Forelimb muscle (tissue), 1 donor: Measurements from ENCODE around the gene B3GAT1. TPM values are rescaled to one million over a fixed set of nuclear protein-coding genes. Genes with fewer than 3 reads are reported as not detected.

Experiments
- DNase-seq: peaks from one replicate; pipeline ENCODE4 v3.0.0-alpha.2; 2013; ENCODE audit warnings: low read depth
- polyA plus RNA-seq: library from polyadenylated mRNA; unstranded; fragments of 120-200 nt; gene quantifications from one replicate; pipeline ENCODE4 v1.2.1, GENCODE V29; 2013; ENCODE audit not compliant: insufficient read length

The B3GAT1 gene
- polyA plus RNA-seq, 1 donor = 0.52 TPM

DNA sequence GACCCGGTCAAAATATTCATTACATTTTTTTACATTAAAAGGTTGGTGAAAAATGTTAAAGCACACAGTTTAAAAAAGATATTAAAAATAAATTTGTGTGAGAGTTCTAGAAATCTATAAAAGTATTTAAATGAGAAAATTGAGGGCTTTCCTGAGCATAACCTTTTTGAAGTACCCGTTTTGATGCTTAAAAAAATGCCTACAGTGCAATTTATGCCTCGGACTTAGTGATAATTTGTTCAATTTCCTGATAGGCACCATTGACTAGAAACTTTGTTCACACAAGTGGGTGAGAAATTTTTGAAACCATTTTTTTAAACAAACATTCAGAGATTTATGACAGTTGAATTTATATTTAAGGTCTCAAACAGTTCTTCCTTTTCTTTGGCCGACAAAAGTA, 29.7 kb upstream of the B3GAT1 start:
- DNase-seq = no peak

DNA sequence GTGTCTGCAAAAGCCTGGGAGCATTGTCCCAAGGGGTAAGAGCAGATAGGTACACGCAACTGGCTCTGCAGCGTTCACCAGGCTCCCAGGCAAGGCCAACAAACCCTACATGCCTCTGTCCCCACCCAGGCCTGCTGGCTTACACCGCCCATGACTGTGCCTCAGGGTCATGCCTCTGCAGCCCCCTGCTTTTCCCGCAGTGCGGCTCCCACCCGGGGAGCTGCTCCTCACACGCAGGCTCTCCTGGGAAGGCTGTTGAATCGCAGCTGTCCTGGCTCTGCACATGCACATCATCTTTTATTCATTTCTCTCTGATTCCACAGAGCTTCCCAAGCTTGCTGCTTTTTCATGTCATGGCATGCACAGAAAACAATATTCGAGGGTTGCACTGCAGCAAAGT, 29.2 kb upstream of the B3GAT1 start:
- DNase-seq = no peak

GRCh38 chr11:134440851-134441250, 28.8 kb upstream of the B3GAT1 start:
- no peak for DNase-seq

DNA sequence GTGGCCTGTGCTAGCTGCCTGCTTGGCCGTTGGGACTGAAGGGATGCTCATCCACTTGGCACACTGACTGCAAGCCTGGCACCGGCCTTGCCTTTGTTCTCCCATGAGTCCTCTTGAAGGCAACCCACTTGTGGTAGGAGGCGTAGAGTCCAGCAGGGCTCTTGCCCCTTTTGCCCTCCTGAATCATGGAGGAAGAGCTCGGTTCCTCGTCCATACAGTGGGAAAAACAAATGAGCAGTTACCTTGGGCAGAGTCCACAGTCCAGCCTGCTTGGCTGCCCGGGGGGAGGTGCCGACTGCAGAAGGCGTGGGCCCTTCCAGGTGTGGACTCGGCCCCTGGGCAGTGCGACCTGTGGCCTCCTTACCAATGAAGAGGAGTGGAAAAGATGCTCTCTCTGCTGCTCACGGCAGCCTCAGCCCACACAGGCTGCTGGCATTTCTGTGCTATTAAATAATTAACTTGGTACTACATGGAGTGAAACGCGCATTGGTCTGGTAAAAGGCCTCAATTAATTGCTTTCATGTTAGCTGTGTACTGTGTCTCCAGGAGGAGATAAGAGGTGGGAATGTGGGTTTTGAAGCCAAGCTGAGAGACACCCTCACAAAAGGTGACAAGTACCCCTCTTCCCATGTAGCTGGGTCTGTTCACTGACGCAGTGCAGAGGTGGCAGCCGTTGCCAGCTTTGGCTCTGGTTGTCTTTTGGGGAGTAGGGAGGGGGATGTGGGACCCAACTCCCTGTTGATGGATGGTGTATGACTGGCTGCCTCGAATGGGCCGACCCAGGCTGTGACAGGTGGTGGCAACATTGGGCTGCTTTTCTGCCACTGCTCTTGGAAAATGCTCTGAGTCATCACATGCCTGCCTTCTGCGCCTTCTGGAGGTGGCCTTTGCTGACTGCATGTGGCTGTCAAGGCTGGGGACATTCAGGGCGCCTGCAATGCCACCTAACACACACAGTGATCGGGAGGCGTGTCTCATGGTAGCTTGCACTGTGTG, 26.8 kb upstream of the B3GAT1 start:
- no peak for DNase-seq

DNA sequence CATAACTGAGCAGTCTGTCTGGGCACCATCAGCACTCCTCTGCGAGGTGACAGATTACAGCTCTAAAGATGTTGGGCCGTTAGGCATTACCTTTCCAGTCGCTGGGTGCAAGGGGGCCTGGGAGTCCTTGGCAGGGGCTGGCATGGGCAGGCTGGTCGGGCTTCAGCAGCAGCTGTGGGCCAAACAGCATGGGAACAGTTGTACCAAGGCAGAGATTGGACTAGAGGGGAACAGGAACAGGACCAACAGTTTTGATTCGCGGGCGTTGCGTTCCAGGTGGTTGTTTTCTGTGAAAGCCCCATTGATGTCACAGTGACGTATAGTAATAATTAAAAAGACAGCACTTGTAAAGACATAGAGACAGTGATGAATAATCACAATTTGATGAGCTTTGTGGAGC, 25.8 kb upstream of the B3GAT1 start:
- no peak for DNase-seq

- no peak for DNase-seq
Measured at GRCh38 chr11:134436781-134437180, 24.7 kb upstream of the B3GAT1 start.

GRCh38 chr11:134433806-134434205, 21.8 kb upstream of the B3GAT1 start:
- no peak for DNase-seq

GRCh38 chr11:134433251-134433650, 21.2 kb upstream of the B3GAT1 start:
- DNase-seq = no peak

DNA sequence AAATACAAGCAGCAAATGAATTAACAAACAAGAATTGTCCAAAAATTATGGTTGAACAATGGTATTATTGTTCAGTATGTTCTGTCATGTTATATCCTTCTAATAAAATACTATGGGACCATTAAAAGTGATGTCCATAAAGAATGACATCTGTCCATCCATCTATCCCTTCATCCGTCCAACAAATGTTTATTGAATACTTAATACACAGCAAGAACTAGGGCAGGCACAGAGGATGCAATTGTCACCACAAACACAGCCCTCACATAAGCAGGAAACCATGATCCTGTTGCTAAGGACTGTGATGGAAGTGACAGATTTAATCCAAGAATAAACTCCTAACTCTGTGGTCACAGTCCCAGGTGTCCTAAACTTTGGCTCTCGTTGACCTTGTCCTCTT, 20.7 kb upstream of the B3GAT1 start:
- DNase-seq = no peak

DNA sequence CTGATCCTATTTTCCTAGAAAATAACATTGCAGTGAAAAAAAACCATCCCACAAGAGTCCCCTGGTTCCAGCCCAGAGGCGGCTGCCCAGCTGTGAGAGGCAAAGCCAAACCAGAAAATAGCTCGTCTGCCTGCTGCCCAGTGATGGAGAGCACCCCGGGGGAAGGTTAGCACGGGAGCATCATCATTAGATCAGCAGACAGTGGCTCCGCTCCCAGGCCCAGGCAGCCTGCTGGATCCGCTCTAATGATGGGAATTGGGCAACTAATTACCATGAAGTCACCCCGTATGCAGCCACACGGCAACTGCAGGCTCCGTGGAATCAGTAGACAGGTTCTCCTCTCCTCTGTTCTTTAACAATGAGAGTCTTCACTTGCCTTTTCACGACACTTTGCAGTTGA, 17.1 kb upstream of the B3GAT1 start:
- DNase-seq = no peak

GRCh38 chr11:134425816-134426536, 13.9 kb upstream of the B3GAT1 start:
- DNase-seq = no peak

GRCh38 chr11:134425413-134425812, 13.4 kb upstream of the B3GAT1 start:
- no peak for DNase-seq

DNA sequence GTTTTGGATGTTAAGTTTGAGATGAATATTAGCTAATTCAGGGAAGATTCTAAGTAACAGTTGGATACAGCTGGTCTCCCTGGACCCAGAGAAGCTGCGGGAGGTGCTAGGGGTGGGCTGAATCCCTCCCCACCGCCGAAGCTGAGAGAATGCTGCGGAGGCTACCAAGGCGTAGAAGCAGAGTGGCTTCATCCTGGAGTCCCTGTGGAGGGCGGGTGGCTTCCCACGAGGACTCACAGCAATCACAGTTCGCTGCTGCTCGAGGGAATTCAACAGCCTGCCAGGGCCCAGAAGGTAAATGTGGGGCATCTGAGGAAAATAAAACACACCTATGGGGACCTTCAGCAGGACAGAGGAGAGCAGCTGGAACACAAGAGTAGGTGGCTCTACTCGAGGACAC, 11.1 kb upstream of the B3GAT1 start:
- no peak for DNase-seq

- peak; percentile 25 for DNase-seq
Measured at GRCh38 chr11:134417871-134418840, 6.1 kb upstream of the B3GAT1 start.

DNA sequence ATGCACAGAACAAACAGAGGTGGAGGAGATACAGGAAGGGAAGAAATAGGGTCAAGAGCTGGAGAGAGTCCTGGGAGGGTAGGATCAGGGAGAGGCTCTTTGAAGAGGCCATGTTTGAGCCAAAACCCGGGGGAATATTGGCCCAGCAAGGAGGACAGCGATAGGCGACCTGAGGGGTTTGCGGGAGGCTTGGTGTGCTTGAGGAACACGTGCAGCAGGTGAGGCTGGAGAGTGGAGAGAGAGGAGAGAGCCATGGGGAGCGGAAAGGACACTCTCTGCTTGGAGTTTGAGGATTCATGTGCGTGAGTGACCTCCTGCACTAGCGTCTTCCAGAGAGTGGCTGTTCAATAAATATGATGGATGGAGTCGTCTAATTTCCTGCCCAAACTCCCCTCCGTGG, 4.7 kb upstream of the B3GAT1 start:
- no peak for DNase-seq

- DNase-seq = no peak
Measured at GRCh38 chr11:134414766-134415765, 3.0 kb upstream of the B3GAT1 start.

DNA sequence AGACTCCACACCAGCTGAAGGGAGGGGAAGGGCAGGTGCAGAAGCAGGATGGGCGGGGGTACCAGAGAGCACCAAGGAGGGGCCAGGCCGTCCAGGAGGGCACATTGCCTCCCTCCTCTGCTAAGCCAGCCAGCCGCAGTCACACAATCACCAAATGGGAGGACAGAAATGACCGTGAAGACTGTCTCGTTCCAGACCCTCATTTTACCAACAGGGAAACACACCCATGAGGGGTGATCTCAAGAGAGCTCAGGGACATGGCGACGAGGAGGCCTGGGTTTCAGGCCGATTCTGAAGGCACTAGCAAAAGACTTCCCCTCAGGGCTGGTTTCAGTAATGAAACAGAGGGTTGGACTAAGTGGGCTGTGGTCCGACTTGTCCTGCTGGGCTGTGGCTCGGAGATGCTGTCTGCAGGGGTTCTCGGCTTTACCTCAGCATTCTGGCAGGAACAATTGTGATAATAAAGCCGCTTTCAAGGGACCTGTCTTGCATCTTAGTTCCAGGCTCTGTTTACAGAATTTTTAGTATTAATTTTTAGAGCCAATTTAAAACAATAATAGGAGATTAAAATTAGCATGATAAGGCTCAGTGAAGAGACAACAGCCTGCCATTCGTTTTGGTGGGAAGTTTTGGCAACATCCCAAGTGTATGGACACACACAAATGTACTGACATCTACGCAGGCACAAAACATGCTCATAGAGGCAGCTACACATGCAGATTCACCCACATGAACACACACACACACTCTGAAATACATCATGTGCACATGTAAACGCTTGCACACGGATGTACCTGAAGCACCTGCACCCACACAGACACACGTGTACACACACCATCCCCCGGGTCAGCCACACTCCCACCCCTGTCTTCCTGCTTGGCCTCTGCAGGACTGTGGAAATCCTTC, 2.0 kb upstream of the B3GAT1 start:
- no peak for DNase-seq

DNA sequence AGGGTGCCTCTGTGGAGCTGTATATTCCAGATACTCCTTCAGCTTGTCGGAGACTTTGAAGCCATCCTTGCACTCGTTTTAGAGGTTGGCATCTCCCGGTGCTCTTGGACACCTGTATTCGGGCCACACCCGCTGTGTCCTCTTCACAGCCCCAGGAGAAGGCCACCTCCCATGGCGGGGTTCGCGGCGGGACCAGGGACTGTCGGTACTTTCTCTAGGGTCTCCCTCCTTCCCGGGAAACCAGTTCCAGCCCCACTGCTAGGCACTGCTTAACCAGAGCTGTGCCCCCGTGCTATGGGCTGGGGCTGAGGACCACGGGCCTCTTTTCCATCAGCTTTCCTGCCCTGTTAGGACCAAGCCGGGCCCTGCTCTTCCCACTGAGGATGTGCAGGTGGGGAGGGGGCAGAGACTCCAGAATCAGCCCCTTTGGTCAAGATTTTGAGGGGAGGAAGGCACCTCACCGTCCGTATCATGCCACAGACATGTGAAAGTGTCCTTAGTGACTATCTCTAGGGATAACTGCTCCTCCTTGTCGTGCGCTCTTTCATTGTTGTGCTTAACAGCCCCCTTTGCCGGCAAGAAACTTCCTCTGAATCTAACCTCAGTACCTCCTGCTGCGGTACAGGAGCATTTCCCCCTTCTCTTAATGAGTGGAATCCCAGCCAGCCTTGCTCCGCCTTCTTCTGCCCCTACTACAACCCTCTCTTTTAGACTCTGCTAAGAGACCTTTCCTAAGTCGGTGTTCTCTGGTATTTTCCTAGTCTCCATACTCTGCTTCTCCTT, 1.2 kb upstream of the B3GAT1 start:
- DNase-seq = no peak

GRCh38 chr11:134410766-134411165, 1.3 kb downstream of the B3GAT1 start:
- no peak for DNase-seq
